Measurements from ENCODE around the gene MCUB.

DNA sequence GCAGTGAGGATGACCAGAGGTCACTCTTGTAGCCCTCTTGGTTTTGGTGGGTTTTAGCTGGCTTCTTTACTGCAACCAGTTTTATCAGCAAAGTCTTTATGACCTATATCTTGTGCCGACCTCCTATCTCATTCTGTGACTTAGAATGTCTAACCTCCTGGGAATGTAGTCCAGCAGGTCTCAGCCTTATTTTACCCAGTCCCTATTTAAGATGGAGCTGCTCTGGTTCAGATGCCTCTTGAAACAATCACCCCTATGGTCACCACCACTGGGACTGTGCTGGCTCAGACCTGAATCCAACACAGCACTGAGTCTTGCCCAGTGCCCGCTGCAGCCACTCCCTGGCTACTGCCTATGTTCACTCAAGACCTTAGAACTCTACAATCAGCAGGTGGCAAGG is 49.4 kb downstream of the MCUB start:
- TF ChIP-seq CTCF (IDR thresholded peaks at IDR 0.05; ENCODE audit: low read depth, low read length, missing input control) (no peak), GABPA (IDR thresholded peaks at IDR 0.05 in 1 of 2, conservative IDR thresholded peaks at IDR 0.05 in 1 of 2) (no peak), RAD21 (IDR thresholded peaks at IDR 0.05) (no peak), MAX (IDR thresholded peaks at IDR 0.05) (no peak), SP1 (IDR thresholded peaks at IDR 0.05) (no peak), REST (IDR thresholded peaks at IDR 0.05) (no peak), EGR1 (IDR thresholded peaks at IDR 0.05; ENCODE audit: low read depth in 2 of 2) (no peak), NR2F2 (IDR thresholded peaks at IDR 0.05) (no peak), FOXA1 (IDR thresholded peaks at IDR 0.05) (no peak), ATF3 (IDR thresholded peaks at IDR 0.05) (no peak), JUND (IDR thresholded peaks at IDR 0.05) (no peak)
- TF ChIP-seq, protein P1, sequence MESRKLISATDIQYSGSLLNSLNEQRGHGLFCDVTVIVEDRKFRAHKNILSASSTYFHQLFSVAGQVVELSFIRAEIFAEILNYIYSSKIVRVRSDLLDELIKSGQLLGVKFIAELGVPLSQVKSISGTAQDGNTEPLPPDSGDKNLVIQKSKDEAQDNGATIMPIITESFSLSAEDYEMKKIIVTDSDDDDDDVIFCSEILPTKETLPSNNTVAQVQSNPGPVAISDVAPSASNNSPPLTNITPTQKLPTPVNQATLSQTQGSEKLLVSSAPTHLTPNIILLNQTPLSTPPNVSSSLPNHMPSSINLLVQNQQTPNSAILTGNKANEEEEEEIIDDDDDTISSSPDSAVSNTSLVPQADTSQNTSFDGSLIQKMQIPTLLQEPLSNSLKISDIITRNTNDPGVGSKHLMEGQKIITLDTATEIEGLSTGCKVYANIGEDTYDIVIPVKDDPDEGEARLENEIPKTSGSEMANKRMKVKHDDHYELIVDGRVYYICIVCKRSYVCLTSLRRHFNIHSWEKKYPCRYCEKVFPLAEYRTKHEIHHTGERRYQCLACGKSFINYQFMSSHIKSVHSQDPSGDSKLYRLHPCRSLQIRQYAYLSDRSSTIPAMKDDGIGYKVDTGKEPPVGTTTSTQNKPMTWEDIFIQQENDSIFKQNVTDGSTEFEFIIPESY (IDR thresholded peaks at IDR 0.05), result no peak
